Gastroesophageal sphincter (tissue), 4 donors: ENCODE results near the gene EPHX1. TPM values are rescaled to one million over a fixed set of nuclear protein-coding genes. Genes with fewer than 3 reads are reported as not detected.

ENCODE experiments used
- ATAC-seq: fragments of 150-250 bp; one replicate; pipeline ENCODE4 v1.9.1; 2016; ENCODE audit warnings: mild to moderate bottlenecking, moderate library complexity
- H3K27ac ChIP-seq, 4 donors: fragments of 200-600 bp; sonication (generic) in 3 of 4; 1 replicate in 3 of 4; 2 replicates in 1 of 4; pipeline ENCODE4 v1.5.1; 2016 to 2019
- H3K27me3 ChIP-seq: fragments of 200-600 bp; sonication (generic); one replicate; pipeline ENCODE4 v1.5.1; 2019
- H3K36me3 ChIP-seq, 2 donors: fragments of 200-600 bp; sonication (generic); one replicate each; pipeline ENCODE4 v1.5.1; 2019; ENCODE audit warnings: control low read depth in 1 of 2
- H3K4me1 ChIP-seq, 3 donors: fragments of 200-600 bp; sonication (generic); 1 replicate in 2 of 3; 2 replicates in 1 of 3; pipeline ENCODE4 v1.5.1; 2016 to 2019; ENCODE audit warnings: control low read depth in 2 of 3
- H3K4me3 ChIP-seq, 2 donors: fragments of 200-600 bp; sonication (generic); one replicate each; pipeline ENCODE4 v1.5.1; 2019; ENCODE audit warnings: mild to moderate bottlenecking in 1 of 2, moderate library complexity in 1 of 2
- H3K9me3 ChIP-seq, 3 donors: fragments of 200-600 bp; sonication (generic); one replicate each; pipeline ENCODE4 v1.5.1; 2017 to 2019; ENCODE audit warnings: control low read depth in 2 of 3
- CTCF ChIP-seq, 4 experiments: fragments of 200-600 bp in 2 of 4; fragments of 450-650 bp in 2 of 4; sonication (generic) in 1 of 4; IDR thresholded peaks; one replicate each; pipeline ENCODE4 v1.5.1; 2017 to 2019; ENCODE audit warnings: antibody characterized with exemption in 4 of 4, mild to moderate bottlenecking in 2 of 4, moderate library complexity in 2 of 4
- EP300 ChIP-seq: sonication (generic); formaldehyde crosslinking; IDR thresholded peaks from one replicate; pipeline ENCODE4 v1.6.1; 2017; ENCODE audit warnings: antibody characterized with exemption, mild to moderate bottlenecking
- POLR2A ChIP-seq, 2 donors: fragments of 450-650 bp; IDR thresholded peaks; one replicate each; pipeline ENCODE4 v1.6.1; 2017; ENCODE audit warnings: antibody characterized with exemption in 2 of 2, mild to moderate bottlenecking in 2 of 2, moderate library complexity in 1 of 2
- POLR2AphosphoS5 ChIP-seq: sonication (generic); formaldehyde crosslinking; IDR thresholded peaks from one replicate; pipeline ENCODE4 v1.6.1; 2017; ENCODE audit warnings: antibody characterized with exemption
- WGBS, 2 donors: methylation state at CpG; one replicate each; pipeline ENCODE4 v1.1.5; 2018; ENCODE audit warnings: low coverage in 1 of 2; 5-methylcytosine and 5-hydroxymethylcytosine counted together
- total RNA-seq, 4 donors: library from RNA; depleted of rRNA; stranded (reverse); fragments of >200 nt; gene quantifications; one replicate each; pipeline ENCODE4 v1.1.0, GENCODE V29; 2016

Gene EPHX1
- total RNA-seq, 4 donors from 2014 or later: 74.0 to 133 (median 101) TPM

- H3K4me3 ChIP-seq: no peak overlapping the region
- H3K27me3 ChIP-seq: no peaks in the 10 kb centered on the region
- peaks cover 0 to 58% (median 19%) of the 10 kb centered on the region in 3 donors for H3K4me1 ChIP-seq
- TF ChIP-seq CTCF (IDR thresholded peaks at IDR 0.05): peak in 3 of 4 experiments; percentile 80 to 92 (median 88)
- TF ChIP-seq POLR2AphosphoS5: peak; percentile 28
- TF ChIP-seq EP300: no peak
- 0 to 17% methylated on average over 2 to 5 of the region's 5 CpGs for WGBS, 2 donors
- H3K9me3 ChIP-seq: no peaks in the 10 kb centered on the region
- peak; percentile 86 for ATAC-seq
- H3K36me3 ChIP-seq: no peaks in the 10 kb centered on the region
- peak overlapping the region; percentile 44 to 72 (median 66) for H3K27ac ChIP-seq
Measured at GRCh38 chr1:225772323-225772768, 37.6 kb upstream of the EPHX1 start.

DNA sequence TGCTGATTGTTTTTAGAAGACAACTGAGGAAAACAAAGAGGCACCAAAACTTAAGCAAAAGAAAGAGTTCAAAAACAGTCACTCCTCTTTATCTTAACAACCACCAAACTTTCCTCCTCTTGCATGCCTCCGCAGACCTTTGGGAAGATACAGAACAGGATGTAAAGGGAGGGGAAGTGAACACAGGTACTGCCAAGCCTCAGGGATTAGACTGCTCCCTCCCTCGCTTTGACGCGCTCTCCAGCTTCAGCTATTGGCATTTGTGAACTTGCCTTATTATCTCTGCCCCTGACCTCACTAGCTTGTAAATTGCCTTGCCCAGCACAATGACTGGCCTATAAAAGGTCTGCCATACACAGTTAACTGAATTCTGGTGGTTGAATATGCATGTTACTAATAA, 37.1 kb upstream of the EPHX1 start:
- 54 to 58% methylated on average over 4 of the region's 4 CpGs for WGBS, 2 donors
- Histone ChIP-seq H3K36me3 (no peaks in the 10 kb centered on the region), H3K27ac (peak overlapping the region in 3 of 4 donors; percentile 62 to 72 (median 71)), H3K4me3 (no peak overlapping the region), H3K4me1 (peaks cover 0 to 53% (median 14%) of the 10 kb centered on the region in 3 donors), H3K27me3 (no peaks in the 10 kb centered on the region), H3K9me3 (no peaks in the 10 kb centered on the region)
- no peak for ATAC-seq
- TF ChIP-seq POLR2A (IDR thresholded peaks at IDR 0.05) (no peak), POLR2AphosphoS5 (no peak)

DNA sequence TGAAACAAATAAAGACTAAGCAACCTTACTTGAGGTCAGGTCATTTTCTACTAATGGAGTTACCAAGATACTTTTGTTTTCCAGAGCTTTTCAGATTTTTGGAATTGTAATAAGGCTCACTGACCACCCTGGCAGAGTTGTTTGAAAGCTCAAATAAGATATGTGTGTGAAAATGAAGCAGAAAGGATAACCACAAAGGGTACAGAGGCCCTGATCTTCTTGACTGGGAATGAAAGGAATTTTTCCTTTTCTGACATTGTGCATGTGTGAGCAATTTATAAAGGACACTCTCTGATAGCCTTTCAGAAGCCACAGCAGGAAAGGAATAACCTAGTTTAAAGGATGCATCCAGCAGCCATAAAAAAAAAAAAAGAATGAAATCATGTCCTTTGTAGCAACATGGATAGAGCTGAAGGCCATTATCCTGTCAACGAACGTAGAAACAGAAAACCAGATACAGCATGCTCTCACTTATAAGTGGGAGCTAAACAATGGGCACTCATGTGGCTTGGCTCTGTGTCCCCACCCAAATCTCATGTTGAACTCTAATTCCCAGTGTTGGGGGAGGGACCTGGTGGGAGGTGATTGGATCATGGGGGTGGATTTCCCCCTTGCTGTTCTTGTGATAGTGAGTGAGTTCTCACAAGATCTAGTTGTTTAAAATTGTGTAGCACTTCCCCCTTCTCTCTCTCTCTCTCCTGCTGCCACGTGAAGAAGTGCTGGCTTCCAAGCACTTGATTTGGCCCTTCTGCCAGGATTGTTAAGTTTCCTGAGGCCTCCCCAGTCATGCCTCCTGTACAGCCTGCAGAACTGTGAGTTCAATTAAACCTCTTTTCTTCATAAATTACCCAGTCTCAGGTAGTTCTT, 35.4 kb upstream of the EPHX1 start:
- Histone ChIP-seq H3K27me3 (no peaks in the 10 kb centered on the region), H3K9me3 (no peaks in the 10 kb centered on the region), H3K27ac (no peak overlapping the region), H3K36me3 (no peaks in the 10 kb centered on the region), H3K4me1 (peaks cover 3 to 50% (median 15%) of the 10 kb centered on the region in 3 donors), H3K4me3 (no peak overlapping the region)
- 43 to 60% methylated on average over 3 of the region's 3 CpGs for whole genome bisulfite sequencing, 2 donors
- no peak for TF ChIP-seq POLR2AphosphoS5
- no peak for TF ChIP-seq CTCF (IDR thresholded peaks at IDR 0.05)
- TF ChIP-seq POLR2A (IDR thresholded peaks at IDR 0.05): no peak
- no peak for TF ChIP-seq EP300
- ATAC-seq: no peak

GRCh38 chr1:225776294-225776693, 33.6 kb upstream of the EPHX1 start:
- H3K36me3 ChIP-seq: no peaks in the 10 kb centered on the region
- no peak overlapping the region for H3K4me3 ChIP-seq
- peaks cover 3 to 62% (median 23%) of the 10 kb centered on the region in 3 donors for H3K4me1 ChIP-seq
- TF ChIP-seq EP300 (no peak), POLR2AphosphoS5 (no peak), CTCF (IDR thresholded peaks at IDR 0.05) (no peak), POLR2A (IDR thresholded peaks at IDR 0.05) (no peak)
- no peak for ATAC-seq
- no peaks in the 10 kb centered on the region for H3K27me3 ChIP-seq
- WGBS, 2 donors: 92 to 94% methylated on average over 2 to 4 of the region's 4 CpGs
- peak overlapping the region in 3 of 4 donors; percentile 92 to 98 (median 95) for H3K27ac ChIP-seq
- H3K9me3 ChIP-seq: no peaks in the 10 kb centered on the region

DNA sequence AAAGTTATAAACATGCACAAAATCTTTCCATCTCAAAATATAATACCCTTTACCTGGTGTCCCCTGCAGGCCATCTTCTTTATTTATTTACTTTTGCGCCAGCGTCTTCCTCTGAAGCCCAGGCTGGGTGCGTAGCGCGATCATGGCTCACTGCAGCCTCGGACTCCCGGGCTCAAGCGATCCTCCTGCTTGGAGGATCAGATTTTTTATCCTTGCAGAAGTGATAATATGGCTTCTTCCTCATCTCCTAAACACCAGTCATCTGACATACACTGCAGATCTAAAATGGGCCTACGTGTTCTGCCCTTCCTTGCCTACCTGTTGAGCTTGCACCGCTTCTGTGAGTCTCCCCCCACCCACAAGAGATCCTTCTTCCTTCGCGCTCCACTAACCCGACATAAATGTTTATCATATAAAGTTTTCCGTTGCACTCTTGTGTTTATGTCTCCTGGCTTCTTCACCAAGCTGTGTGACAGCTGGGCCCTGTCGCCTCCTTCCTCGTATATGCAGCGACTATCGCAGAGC, 32.8 kb upstream of the EPHX1 start:
- peak overlapping the region; percentile 35 to 66 for H3K4me3 ChIP-seq
- H3K4me1 ChIP-seq: peaks cover 3 to 62% (median 19%) of the 10 kb centered on the region in 3 donors
- peak overlapping the region; percentile 41 to 98 (median 94) for H3K27ac ChIP-seq
- H3K27me3 ChIP-seq: no peaks in the 10 kb centered on the region
- WGBS, 2 donors: 6% methylated on average over 14 to 16 of the region's 18 CpGs
- no peaks in the 10 kb centered on the region for H3K36me3 ChIP-seq
- TF ChIP-seq POLR2A (IDR thresholded peaks at IDR 0.05): no peak
- TF ChIP-seq POLR2AphosphoS5: no peak
- TF ChIP-seq CTCF (IDR thresholded peaks at IDR 0.05): no peak
- TF ChIP-seq EP300: no peak
- ATAC-seq: peak; percentile 2
- no peaks in the 10 kb centered on the region for H3K9me3 ChIP-seq
